ENCODE data around the gene SMARCD1.
A peak's percentile ranks its signal among the peaks of the same experiment; 100 is the strongest.

The SMARCD1 gene

DNA sequence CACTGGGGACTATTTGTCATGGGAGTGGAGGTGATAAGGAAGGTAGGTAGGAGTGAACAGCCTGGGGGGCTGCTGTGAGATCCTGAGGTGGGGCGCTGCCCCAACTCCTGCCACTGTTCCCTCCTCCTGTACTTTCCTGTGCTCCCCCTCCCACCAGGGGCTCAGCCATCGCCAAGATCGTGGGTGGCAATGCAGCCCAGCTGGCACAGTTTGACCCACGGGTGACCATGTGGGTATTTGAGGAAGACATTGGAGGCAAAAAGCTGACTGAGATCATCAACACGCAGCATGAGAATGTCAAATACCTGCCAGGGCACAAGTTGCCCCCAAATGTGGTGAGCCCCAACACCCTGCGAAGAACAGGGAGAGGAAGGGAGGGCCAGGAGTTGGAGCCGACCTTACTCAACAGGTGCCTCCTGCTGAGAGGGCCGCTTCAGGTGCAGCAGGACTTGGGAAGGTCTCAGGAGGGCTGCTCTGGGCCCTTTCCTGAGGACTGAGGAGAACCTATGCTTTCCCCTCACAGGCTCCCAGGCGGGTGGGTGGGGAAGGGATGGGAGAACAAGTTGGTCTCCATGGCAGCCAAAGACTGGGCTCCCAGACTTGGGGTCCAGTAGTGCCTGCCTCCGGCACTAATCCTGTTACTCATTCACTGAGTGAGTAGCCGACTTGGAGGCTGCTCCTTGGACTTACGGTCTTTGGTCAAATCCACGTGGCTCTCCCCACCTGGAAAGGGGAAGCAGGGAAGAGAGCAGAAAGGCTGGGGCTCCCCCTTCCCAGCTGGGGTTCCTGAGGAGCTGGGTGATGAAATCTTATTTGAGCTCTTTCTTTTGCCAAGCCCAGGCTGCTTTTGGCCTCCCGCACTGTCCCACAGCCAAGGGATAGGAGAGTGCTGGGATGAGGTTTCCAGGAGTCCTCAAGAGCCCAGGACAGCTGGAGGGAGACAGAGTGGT is 19.6 kb downstream of the SMARCD1 start:
- no peak for DNase-seq (ENCODE audit: low read depth)

DNA sequence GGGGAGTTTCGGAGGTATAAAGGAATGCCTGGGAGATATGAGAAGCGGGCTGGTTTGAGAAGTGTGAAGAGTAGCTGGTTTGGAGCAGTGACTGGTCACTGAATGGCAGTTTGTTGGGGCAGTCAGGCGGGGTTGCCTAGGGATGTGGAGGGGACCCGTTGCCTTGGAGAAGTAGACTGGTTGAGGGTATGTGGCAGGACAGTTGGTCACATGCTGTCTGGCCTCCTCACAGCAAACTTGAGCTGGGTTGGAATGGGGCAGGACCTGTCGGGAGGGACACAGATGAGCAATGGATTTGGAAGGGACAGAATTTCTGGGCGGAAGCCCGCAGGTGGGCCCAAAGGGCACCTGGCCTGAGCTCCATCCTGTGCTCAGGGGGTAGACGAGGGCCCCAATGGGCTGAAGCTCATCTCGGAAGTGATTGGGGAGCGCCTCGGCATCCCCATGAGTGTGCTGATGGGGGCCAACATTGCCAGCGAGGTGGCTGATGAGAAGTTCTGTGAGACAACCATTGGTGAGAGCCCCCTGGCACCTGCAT is 20.8 kb downstream of the SMARCD1 start:
- DNase-seq (ENCODE audit: low read depth), result no peak

DNA sequence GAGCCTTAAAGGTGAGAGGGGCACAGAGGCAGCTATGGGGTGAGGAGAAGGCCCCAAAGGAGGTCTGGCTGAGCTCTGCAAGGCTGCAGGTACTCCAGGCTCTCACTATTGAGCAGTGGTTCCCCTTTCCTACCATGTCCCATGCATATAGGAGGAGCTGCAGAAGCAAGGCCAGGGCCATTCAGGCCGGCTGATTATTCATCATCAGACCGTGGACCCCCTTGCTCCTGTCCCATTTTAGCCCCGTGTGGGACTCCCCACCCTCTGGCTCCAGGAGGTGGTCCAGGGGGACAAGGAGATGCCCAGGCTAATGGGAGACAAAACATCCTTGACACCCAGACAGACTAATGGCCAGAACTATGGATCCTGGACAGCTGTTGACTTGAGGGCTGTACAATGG is 21.8 kb downstream of the SMARCD1 start:
- DNase-seq (ENCODE audit: low read depth), result no peak

DNA sequence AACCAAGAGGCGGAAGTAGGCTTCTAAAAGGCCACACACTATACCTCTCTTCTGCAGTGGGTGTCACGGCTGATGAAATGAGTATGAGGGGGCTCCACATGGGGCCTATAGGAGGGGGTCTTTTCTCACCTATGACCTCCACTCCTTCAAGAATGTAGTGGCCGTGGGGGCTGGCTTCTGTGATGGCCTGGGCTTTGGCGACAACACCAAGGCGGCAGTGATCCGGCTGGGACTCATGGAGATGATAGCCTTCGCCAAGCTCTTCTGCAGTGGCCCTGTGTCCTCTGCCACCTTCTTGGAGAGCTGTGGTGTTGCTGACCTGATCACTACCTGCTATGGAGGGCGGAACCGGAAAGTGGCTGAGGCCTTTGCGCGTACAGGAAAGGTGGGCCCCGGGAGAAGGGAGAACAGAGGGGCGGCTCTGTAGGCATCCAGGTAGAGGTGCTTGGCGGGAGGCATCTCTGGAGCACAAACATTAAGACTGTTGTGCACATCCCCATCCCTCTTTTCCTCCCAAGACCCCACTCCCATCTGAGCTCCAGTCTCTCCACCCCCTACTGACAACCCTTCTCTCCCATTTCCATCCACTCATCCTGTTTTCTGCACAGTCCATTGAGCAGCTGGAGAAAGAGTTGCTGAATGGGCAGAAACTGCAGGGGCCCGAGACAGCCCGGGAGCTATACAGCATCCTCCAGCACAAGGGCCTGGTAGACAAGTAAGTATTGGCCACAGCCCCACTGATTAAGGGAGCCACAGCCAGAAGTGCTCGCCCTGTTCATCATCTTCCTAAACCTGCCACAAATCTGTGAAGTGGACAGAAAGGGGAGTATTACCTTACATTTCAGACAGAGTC is 22.5 kb downstream of the SMARCD1 start:
- no peak for DNase-seq (ENCODE audit: low read depth)

DNA sequence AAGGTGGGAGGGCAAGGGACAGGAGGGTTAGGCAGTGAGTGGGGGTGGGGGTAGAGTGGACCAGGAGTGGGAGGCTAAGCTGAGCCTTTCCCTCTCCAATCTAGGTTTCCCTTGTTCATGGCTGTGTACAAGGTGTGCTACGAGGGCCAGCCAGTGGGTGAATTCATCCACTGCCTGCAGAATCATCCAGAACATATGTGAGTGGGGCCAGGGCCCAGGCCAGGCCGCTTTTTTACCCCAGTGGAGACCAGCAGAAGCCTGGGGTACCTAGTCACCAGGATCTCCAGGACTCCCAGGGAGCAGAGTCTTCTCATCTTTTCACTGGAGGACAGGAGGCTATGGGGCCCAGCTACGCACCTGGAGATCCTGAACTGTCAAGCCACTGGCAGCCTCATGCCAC is 24.2 kb downstream of the SMARCD1 start:
- DNase-seq (ENCODE audit: low read depth), result no peak

DNA sequence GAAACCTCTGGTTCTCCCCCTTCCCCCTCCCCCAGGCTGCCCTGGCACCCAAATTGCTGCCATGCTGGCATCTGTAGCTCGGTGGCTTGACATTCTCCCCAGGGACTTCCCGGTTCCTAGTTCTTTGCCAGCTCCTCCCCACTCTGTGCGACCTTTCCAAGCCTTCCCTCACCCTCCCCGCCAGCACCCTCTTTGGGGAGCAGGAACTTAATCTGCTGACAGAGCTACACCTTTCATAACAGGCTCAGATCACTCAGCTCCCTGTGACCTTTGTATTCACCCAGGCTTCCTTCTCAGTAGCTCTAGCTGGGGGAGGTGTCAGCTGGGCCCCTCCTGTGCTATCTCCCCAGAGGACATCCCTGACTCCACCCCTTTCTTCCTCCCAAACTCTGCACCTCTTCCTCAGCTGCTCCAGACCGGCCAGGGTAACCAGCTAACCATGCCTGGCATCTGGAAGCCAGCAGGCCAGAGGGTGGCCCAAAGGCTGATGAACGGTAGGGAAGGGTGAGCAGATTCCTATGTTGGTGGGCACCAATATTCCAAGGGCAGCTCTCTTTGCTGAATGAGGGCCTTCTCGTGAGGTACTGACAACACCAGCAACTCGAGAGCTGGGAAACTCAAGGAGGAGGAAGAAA is 25.1 kb downstream of the SMARCD1 start:
- no peak for DNase-seq (ENCODE audit: low read depth)

DNA sequence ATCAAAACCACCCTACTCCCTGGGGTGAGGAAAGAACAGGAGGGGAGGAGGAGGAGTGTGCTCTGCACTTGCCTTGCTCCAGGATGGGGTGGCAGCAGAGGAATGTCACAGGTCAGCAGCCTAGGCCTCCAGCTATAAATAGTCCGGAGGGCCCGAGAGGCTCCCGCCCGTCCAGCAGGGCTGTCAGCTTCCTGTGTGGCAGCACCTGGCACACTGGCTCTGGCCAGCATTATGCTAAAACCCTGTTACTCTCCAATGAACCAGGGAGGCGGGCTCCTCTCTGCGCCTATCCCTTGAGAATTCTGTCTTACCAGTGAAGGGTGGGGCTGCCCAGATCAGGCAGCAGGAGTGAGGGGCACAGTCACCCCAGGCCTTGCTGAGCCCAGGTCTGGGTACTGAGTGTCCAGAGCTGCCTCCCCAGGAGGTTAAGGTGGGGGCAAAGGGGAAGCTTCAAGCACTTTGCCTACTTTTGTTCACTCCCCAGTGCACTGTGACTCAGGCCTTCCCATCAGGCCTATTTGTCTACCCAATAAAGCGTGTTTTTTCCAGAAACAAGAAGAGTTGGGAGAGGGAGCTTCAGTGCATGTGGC is 25.7 kb downstream of the SMARCD1 start:
- DNase-seq (ENCODE audit: low read depth), result peak; percentile 36

DNA sequence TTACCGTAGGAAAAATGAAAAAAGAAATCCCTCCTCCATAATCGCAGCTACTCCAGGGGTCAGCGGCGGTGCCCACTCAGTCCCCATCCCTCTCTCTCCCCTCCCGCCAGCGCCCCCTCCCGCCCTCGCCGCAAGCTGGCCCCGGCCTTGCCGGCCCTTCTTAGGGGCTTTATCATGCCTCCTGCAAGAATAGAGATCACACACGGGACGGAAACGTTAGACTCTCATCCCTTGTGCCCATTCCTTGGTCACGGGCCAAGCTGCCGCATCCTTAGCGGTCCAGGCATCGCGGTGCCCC is 26.2 kb downstream of the SMARCD1 start:
- DNase-seq (ENCODE audit: low read depth), result no peak

DNA sequence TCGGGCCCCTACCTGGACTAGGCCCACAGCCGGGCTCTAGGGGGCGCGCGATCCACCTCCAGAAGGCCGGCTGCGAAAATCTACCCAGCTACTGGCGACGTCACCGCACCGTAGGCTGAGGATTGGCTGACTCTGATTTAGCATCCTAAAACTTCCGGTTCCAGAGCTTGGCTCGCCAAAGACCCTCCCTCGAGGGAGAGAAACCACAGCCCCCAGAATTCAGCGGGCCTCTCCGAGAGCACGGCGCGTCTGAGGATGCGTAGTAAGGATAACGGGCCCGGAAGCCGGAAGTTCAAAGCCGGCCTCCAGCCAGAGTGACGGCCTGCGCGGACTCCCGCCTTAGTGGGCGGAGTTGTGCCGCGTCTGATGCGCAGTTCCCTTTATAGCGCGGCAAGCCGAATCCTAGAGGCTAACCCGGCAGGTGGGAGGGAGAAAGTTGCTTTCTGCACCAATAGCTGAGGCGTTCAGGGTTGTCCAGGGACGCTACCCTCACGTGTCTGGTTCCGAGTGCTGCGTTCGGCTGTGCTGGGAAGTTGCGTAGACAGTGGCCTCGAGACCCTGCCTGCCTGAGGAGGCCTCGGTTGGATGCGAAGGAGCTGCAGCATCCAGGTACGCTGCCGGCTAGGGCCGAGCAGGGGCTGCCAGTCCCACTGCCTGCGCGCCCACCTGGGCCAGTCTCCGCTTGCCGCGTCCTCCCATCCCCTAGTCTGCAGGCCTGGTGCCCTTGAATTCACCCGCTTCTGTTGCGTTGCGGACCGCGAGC is 26.7 kb downstream of the SMARCD1 start, which contains the start of gene COX14:
TSS of gene COX14 (plus strand) at position 544 of the 763 bp plus-strand sequence. CDS start 7,808 bp downstream, outside the sequence.
- peak; percentile 99 for DNase-seq (ENCODE audit: low read depth)

DNA sequence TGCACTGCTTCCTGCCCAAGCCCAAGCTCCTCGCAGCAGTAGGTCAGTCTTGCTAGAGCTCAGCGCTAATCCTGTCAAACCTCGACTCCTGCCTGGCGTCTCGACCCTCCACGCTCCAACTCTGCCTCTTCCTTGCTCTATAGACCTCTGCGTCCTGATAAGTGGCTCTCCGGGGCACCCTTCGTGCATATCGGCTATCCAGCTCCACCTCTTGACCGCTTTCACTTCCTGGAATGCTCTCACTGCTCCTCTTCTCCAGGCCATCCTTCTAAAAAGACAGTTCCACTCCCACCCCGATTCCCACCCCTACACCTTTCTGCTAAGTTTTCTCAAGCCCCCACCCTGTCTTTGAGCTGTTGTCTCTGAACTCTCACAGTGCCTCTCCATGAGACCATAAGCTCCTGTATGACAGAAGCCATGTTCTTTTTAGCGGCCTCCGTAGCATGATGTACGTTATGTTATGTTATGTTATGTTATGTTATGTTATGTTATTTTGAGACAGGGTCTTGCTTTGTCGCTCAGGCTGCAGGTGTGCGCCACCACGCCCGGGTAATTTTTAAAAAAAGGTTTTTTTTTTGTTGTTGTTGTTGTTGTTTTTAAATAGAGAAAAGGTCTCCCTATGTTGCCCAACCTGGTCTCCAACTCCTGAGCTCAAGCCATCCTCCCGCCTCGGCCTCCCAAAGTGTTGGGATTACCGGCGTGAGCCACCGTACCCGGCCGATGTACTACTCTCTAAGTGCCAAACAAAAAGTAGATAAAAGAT is 27.5 kb downstream of the SMARCD1 start:
- DNase-seq (ENCODE audit: low read depth), result no peak

DNA sequence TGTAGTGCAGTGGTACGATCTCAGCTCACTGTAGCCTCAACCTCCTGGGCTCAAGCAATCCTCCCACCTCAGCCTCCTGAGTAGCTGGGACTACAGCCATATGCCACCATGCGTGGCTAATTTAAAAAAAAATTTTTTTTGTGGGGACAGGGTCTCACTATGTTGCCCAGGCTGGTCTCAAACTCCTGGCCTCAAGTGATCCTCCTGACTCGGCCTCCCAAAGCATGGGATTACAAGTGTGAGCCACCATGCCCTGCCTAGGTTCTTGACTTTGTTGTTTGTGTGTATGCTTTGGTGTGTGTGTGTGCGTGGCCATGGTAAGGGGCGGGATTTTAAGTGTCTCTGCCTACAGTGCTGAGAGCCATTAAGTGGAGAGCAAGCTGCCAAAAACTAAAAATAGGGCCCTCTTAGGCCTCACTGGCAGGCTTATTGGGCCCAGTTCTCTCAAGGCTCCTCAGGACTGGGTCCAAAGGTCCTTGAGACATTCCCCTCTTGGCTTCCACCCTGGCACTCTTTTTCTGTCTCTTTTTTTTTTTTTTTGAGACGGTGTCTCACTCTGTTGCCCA is 32.0 kb downstream of the SMARCD1 start:
- DNase-seq (ENCODE audit: low read depth), result no peak

DNA sequence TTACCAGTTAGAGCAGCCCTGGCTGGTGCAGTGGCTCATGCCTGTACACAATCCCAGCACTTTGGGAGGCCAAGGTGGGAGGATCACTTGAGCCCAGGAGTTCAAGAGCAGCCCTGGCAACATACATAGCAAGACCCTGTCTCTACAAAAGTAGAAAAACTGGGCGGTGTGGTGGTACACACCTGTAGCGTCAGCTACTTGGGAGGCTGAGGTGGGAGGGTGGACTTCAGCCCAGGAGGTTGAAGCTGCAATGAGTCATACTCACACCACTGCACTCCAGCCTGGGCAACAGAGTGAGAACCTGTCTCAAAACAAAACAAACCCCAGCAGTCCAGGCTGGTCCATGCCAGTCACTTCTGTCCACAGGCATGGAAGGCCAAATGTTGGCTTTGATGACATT is 34.2 kb downstream of the SMARCD1 start:
- DNase-seq (ENCODE audit: low read depth), result no peak

DNA sequence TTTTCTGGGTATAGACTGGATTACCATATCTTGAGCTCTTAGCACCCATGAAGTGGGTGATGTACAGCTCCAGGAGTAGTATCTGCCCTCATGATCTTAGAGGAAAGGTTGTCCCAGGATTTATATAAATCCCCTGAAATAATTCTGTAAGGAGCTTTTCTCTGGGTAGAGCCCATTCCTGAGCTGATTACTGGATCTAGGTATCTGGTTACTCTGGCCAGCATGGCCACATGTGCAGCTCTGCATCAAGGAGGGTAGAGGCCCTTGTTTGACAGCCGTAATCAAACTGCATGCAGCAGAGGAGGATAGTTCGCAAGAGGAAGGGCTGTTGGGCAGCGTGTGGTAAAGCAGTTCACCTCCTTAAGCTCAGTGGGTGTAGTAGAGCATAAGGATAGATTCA is 35.4 kb downstream of the SMARCD1 start:
- no peak for DNase-seq (ENCODE audit: low read depth)

DNA sequence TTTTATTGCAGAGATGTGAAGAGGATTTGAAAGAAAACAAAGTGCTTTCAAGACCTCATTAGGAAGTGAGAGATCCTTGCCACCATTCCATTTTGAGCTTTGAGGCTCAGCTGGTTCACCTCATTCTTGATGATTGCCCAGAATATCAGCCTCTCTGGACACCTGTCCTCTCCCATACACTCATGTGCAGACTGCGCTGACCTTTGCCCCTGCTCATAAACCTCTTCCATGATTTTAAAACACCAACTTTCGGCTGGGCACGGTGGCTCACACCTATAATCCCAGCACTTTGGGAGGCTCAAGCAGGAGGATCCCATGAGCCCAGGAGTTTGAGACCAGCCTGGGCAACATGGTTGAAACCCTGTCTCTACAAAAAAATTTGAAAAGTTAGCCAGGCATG is 35.8 kb downstream of the SMARCD1 start:
- no peak for DNase-seq (ENCODE audit: low read depth)

DNA sequence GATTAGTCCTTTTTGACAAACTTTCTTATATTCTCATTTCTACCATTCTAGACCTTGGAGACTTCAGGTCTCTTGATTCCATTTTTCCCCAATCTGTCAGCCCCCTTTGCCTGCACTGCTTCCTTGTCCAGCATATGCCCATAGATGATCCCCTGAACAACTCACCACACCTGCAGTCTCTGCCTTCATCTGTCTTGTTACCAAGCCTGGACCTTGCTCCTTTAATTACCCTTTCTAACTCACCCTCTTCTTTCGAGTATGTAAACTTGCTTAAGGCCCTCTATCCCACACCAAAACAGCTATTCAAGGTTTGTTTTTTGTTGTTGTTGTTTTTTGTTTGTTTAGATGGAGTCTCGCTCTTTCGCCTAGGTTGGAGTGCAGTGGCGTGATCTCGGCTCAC is 36.5 kb downstream of the SMARCD1 start:
- DNase-seq (ENCODE audit: low read depth), result no peak

DNA sequence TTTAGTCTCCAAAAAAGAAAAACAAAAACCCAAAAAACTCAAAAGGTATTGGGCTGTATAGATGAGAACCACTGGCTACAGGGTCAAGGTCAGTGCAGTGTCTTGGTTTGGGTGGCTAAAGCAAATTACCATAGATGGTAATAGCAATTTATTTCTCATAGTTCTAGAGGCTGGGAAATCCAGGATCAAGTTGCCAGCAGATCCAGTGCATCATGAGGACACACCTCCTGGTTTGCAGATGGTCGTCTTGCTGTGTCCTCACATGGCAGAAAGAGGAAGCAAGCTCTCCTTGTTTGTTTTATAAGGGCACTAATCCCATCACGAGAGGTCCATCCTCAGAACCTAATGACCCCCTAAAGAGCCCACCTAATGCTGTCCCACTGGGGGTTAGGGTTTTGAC is 38.1 kb downstream of the SMARCD1 start:
- DNase-seq (ENCODE audit: low read depth), result no peak

DNA sequence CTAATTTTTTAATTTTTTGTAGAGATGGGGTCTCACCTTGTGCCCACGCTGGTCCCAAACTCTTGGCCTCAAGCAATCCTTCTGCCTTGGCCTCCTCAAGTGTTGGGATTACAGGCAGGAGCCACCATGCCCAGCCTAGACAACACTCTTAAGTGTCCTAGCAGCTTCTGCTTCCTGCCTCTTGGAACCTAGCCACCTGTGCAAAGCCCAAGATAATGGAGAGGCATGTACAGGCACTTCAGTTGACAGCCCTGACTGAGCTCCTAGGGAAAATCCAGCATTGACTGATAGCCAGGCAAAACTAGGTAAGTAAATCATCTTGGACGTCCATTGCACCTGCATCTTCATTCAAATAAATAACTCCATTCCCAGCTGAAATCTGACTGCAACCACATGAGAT is 42.4 kb downstream of the SMARCD1 start:
- DNase-seq (ENCODE audit: low read depth), result no peak

DNA sequence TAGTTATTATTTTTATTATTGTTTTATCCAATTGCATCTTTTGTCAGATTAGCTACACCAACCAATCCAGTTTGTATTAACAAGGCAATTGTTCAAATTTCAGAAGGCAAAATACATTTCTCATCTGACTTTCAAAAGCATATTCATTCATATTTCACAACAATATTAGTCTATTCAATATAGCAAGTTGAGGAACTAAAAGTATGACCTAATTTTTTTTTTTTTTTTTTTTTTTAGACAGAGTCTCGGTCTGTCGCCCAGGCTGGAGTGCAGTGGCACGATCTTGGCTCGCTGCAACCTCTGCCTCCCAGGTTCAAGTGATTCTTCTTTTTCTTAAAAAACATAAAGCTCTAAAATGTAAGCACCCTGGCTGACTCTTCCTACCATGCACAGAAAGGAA is 44.1 kb downstream of the SMARCD1 start:
- DNase-seq (ENCODE audit: low read depth), result no peak

DNA sequence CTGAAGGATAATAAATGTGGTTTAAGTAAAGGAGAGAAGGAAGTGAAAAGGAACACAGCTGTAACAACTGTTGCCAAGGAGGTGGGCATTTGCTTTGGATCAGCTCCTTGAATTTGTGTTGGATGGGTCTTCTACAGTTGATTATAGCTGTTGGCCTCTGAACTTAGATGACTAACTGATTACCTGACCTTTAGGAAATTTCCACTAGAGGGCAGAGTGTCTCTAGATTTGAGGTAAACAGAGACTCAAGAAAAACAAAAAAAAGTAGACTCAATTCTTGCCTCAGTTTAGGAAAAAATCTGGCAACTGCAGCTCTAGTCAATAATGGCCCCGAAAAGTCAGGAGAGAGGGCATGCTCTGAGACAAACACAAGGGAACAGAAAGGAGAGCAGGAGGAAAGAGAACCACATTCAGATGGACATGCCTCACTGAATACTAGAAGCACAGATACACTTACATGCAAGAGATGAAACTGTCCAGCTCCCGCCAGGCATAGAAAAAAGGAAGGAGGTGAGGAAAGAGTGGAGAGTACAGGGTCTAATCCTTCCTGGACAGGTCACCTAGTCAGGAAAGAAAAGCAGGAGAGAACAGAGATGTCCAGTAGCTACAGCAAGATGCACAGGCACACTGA is 47.5 kb downstream of the SMARCD1 start:
- DNase-seq (ENCODE audit: low read depth), result no peak

DNA sequence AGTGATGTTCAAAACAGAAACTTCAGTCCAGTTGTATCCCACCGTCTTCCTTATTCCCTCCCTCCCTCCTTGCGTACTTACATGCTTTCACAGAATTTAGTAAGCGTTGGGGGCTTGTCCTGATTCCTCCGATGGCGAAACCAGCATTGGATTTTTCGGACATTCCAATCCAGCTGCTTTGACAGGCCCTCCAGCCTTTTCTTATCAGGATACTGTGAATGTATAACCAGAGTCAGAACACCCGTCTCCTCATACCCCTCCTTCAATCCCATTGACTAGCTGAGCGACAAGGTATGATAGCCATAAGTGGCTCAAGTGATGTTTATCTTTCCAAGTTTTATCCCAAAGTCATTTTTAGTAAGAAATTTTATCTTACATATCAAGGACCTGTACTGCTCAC is 57.9 kb downstream of the SMARCD1 start:
- no peak for DNase-seq (ENCODE audit: low read depth)

Data from stromal cell of bone marrow (primary cell).